ENCODE results near the gene PTPRT. TPM values are rescaled to one million over a fixed set of nuclear protein-coding genes. Genes with fewer than 3 reads are reported as not detected.

PTPRT gene
- total RNA-seq (2022; extraction: Qiagen RNA extraction) = not detected in 5 replicates

DNA sequence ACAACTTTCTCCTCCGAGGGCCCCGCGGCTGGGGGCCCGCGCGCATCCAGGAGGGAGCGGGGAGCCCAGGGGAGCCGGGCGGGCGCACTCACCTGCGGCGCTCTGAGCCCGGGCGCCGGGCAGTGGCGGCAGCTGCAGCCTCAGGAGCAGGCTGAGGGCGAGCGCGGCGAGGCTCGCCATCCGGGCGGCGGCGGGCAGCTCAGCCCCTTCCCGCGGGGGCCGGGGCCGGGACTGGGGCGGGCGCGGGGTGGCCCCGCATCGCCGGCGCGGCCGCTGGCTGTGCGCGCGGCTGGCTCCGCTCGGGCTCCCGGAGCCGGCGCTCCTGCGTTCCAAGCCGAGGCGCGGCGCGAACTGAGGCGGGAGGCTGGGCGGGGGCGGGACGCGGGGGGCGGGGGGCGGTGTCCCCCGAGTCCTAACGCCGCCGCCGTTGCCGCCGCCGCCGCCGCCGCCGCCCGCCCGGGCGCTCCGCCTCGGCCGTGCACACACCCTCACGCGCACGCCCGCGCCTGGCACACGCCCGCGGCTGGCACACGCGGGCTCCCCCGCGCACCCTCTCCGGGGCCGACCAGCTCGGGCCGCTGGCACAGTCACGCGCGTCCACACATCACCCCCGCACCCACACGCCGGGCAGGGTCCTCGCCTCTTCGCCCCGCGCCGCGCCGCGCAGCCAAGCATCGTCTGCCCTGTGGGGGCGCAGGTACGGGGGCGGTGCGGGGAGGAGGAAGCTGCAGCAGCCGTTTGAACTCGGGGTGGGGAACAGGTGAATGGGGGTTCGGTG, at the start of gene PTPRT:
Gene PTPRT, minus strand, starts transcription at position 353 of the 778 bp plus-strand sequence. Its CDS starts 173 bp downstream, at position 180.

